H9 (cell line): ENCODE data around the gene CNOT4. TPM values are rescaled to one million over a fixed set of nuclear protein-coding genes. Genes with fewer than 3 reads are reported as not detected.

Experiments used
- DNase-seq: peaks from one replicate; pipeline ENCODE4 v3.0.0-alpha.2; 2017
- H2AFZ ChIP-seq: one replicate; pipeline ENCODE4 v1.6.1; 2013; ENCODE audit warnings: mild to moderate bottlenecking, low read length, control low read depth, moderate library complexity
- H2AK5ac ChIP-seq: 2 replicates; pipeline ENCODE4 v1.6.1; 2013; ENCODE audit warnings: low read length, control low read depth, mixed read lengths; ENCODE audit not compliant: insufficient read length
- H2BK120ac ChIP-seq: one replicate; pipeline ENCODE4 v1.6.1; 2013; ENCODE audit warnings: low read depth, mild to moderate bottlenecking, low read length, control low read depth, inconsistent platforms; ENCODE audit not compliant: poor library complexity, severe bottlenecking
- H2BK12ac ChIP-seq: 2 replicates; pipeline ENCODE4 v1.6.1; 2013; ENCODE audit warnings: low read length, control low read depth, mixed read lengths, low read depth; ENCODE audit not compliant: insufficient read length
- H2BK15ac ChIP-seq: 2 replicates; pipeline ENCODE4 v1.6.1; 2013; ENCODE audit warnings: low read depth, low read length, control low read depth
- H2BK20ac ChIP-seq: one replicate; pipeline ENCODE4 v1.6.1; 2013; ENCODE audit warnings: low read depth, mild to moderate bottlenecking, low read length, control low read depth, inconsistent platforms; ENCODE audit not compliant: poor library complexity, severe bottlenecking
- H2BK5ac ChIP-seq: 2 replicates; pipeline ENCODE4 v1.6.1; 2013; ENCODE audit warnings: low read length, control low read depth, mixed read lengths; ENCODE audit not compliant: insufficient read length
- H3K14ac ChIP-seq: 2 replicates; pipeline ENCODE4 v1.6.1; 2013; ENCODE audit warnings: low read length, control low read depth; ENCODE audit not compliant: insufficient read depth
- H3K18ac ChIP-seq: 2 replicates; pipeline ENCODE4 v1.6.1; 2013; ENCODE audit warnings: low read depth, mild to moderate bottlenecking, mixed read lengths, low read length, control low read depth; ENCODE audit not compliant: insufficient read length
- H3K23ac ChIP-seq: 2 replicates; pipeline ENCODE4 v1.6.1; 2013; ENCODE audit warnings: low read length, control low read depth, mixed read lengths, low read depth; ENCODE audit not compliant: insufficient read length
- H3K23me2 ChIP-seq: 2 replicates; pipeline ENCODE4 v1.6.1; 2013; ENCODE audit warnings: low read depth, mild to moderate bottlenecking, mixed read lengths, low read length, control low read depth; ENCODE audit not compliant: insufficient read length, poor library complexity, severe bottlenecking
- H3K27ac ChIP-seq: 2 replicates; pipeline ENCODE4 v1.5.1; 2013; ENCODE audit warnings: low read length, control low read depth, mixed read lengths, low read depth; ENCODE audit not compliant: insufficient read length
- H3K27me3 ChIP-seq: 2 replicates; pipeline ENCODE4 v1.6.1; 2013; ENCODE audit warnings: low read length, control low read depth, inconsistent platforms; ENCODE audit not compliant: insufficient read depth
- H3K4ac ChIP-seq: 2 replicates; pipeline ENCODE4 v1.6.1; 2013; ENCODE audit warnings: low read depth, mild to moderate bottlenecking, control low read depth, inconsistent platforms, low read length, moderate library complexity
- H3K4me1 ChIP-seq: 2 replicates; pipeline ENCODE4 v1.6.1; 2013; ENCODE audit warnings: low read length, control low read depth, inconsistent platforms; ENCODE audit not compliant: insufficient read depth
- H3K4me2 ChIP-seq: 2 replicates; pipeline ENCODE4 v1.6.1; 2013; ENCODE audit warnings: low read length, control low read depth, mixed read lengths; ENCODE audit not compliant: insufficient read length, insufficient read depth
- H3K56ac ChIP-seq: 2 replicates; pipeline ENCODE4 v1.6.1; 2013; ENCODE audit warnings: low read depth, mild to moderate bottlenecking, mixed read lengths, low read length, control low read depth; ENCODE audit not compliant: insufficient read length
- H3K79me1 ChIP-seq: 2 replicates; pipeline ENCODE4 v1.6.1; 2013; ENCODE audit warnings: low read depth, mild to moderate bottlenecking, moderate library complexity, low read length, control low read depth, inconsistent platforms; ENCODE audit not compliant: insufficient read depth, poor library complexity, severe bottlenecking
- H3K79me2 ChIP-seq: 2 replicates; pipeline ENCODE4 v1.6.1; 2013; ENCODE audit warnings: low read length, control low read depth, inconsistent platforms; ENCODE audit not compliant: insufficient read depth
- H3K9ac ChIP-seq: 2 replicates; pipeline ENCODE4 v1.6.1; 2013; ENCODE audit warnings: low read length, control low read depth, mixed read lengths; ENCODE audit not compliant: insufficient read length; ENCODE audit errors: extremely low read depth
- H3K9me3 ChIP-seq: one replicate; pipeline ENCODE4 v1.6.1; 2013; ENCODE audit warnings: low read depth, low read length, inconsistent platforms; ENCODE audit not compliant: control insufficient read depth
- H3T11ph ChIP-seq: one replicate; pipeline ENCODE4 v1.6.1; 2013; ENCODE audit warnings: mild to moderate bottlenecking, low read length, control low read depth, inconsistent platforms
- H4K20me1 ChIP-seq: one replicate; pipeline ENCODE4 v1.6.1; 2013; ENCODE audit not compliant: control insufficient read depth, insufficient read length, insufficient read depth
- H4K5ac ChIP-seq: 2 replicates; pipeline ENCODE4 v1.6.1; 2013; ENCODE audit warnings: low read depth, mild to moderate bottlenecking, mixed read lengths, low read length, control low read depth; ENCODE audit not compliant: insufficient read length
- H4K8ac ChIP-seq: replicated peaks from 2 replicates; pipeline ENCODE4 v1.6.1; 2013; ENCODE audit warnings: low read length, control low read depth, mixed read lengths, low read depth; ENCODE audit not compliant: insufficient read length
- H4K91ac ChIP-seq: 2 replicates; pipeline ENCODE4 v1.6.1; 2013; ENCODE audit warnings: low read depth, mild to moderate bottlenecking, moderate library complexity, mixed read lengths, low read length, control low read depth; ENCODE audit not compliant: insufficient read length
- H3K27ac Mint-ChIP-seq, 3 experiments: 2 replicates in 2 of 3; 3 replicates in 1 of 3; pipeline ENCODE4 v1.8.0; 2020 to 2021; ENCODE audit warnings: mixed read lengths in 3 of 3, mild to moderate bottlenecking in 1 of 3, moderate library complexity in 1 of 3
- H3K27me3 Mint-ChIP-seq: 2 replicates; pipeline ENCODE4 v1.8.0; 2021; ENCODE audit warnings: low read depth, mild to moderate bottlenecking, moderate library complexity, mixed read lengths
- H3K36me3 Mint-ChIP-seq, 3 experiments: 2 replicates in 2 of 3; 3 replicates in 1 of 3; pipeline ENCODE4 v1.8.0; 2020 to 2021; ENCODE audit warnings: low read depth in 3 of 3, mixed read lengths in 3 of 3; ENCODE audit not compliant: insufficient read depth in 1 of 3
- H3K4me1 Mint-ChIP-seq, 2 experiments: 2 replicates each; pipeline ENCODE4 v1.8.0; 2020; ENCODE audit warnings: mixed read lengths in 2 of 2
- H3K4me3 Mint-ChIP-seq, 2 experiments: 2 replicates in 1 of 2; 3 replicates in 1 of 2; pipeline ENCODE4 v1.8.0; 2020 to 2021; ENCODE audit warnings: mild to moderate bottlenecking in 2 of 2, mixed read lengths in 2 of 2, moderate library complexity in 1 of 2
- H3K9me3 Mint-ChIP-seq, 2 experiments: 2 replicates in 1 of 2; 3 replicates in 1 of 2; pipeline ENCODE4 v1.8.0; 2020; ENCODE audit warnings: mild to moderate bottlenecking in 2 of 2, mixed read lengths in 2 of 2, moderate library complexity in 1 of 2
- CTCF ChIP-seq: fragments of 200-600 bp; sonication (generic); conservative IDR thresholded peaks from 3 replicates; pipeline ENCODE4 v1.8.0; 2021; ENCODE audit warnings: antibody characterized with exemption, mild to moderate bottlenecking
- total RNA-seq: library from RNA; stranded (reverse); gene quantifications from 2 replicates; pipeline ENCODE4 v1.2.1, GENCODE V29; 2021

The CNOT4 gene
- total RNA-seq, 1 experiment from 2014 or later: 27.4 TPM

GRCh38 chr7:135369405-135369804, 140.5 kb downstream of the CNOT4 start:
- Histone ChIP-seq H4K91ac (no peak overlapping the region), H3K4ac (no peak overlapping the region), H3K4me1 (no peaks in the 10 kb centered on the region; the same call in 1 of the 2 replicates), H2BK120ac (no peak overlapping the region), H2BK20ac (no peak overlapping the region), H2AK5ac (no peak overlapping the region), H3K4me2 (no peak overlapping the region), H2BK15ac (no peak overlapping the region), H3K9me3 (no peaks in the 10 kb centered on the region), H2AFZ (no peak overlapping the region), H4K8ac (no peak overlapping the region), H3K14ac (no peak overlapping the region), H3K79me1 (no peaks in the 10 kb centered on the region), H3K9ac (no peak overlapping the region), H3K18ac (no peak overlapping the region), H2BK5ac (no peak overlapping the region), H3K23ac (no peak overlapping the region), H3K56ac (no peak overlapping the region), H3K79me2 (no peaks in the 10 kb centered on the region), H2BK12ac (no peak overlapping the region), H4K20me1 (no peaks in the 10 kb centered on the region), H3K27me3 (no peaks in the 10 kb centered on the region), H3K27ac (no peak overlapping the region), H3K23me2 (no peaks in the 10 kb centered on the region), H4K5ac (no peak overlapping the region), H3T11ph (no peak overlapping the region)
- H3K36me3 Mint-ChIP-seq: no peaks in the 10 kb centered on the region
- no peaks in the 10 kb centered on the region for H3K9me3 Mint-ChIP-seq
- no peak overlapping the region for H3K27ac Mint-ChIP-seq
- no peak for TF ChIP-seq CTCF
- DNase-seq: no peak
- H3K27me3 Mint-ChIP-seq: no peaks in the 10 kb centered on the region
- H3K4me1 Mint-ChIP-seq: peaks cover 5 to 9% of the 10 kb centered on the region in 2 experiments; a peak in 3 of 4 replicates
- H3K4me3 Mint-ChIP-seq: no peak overlapping the region
